H9 (cell line): Measurements from ENCODE around the gene MRFAP1. TPM values are rescaled to one million over a fixed set of nuclear protein-coding genes. Genes with fewer than 3 reads are reported as not detected.

ENCODE experiments used
- DNase-seq: peaks from one replicate; pipeline ENCODE4 v3.0.0-alpha.2; 2017
- H2AFZ ChIP-seq: one replicate; pipeline ENCODE4 v1.6.1; 2013; ENCODE audit warnings: mild to moderate bottlenecking, low read length, control low read depth, moderate library complexity
- H2AK5ac ChIP-seq: 2 replicates; pipeline ENCODE4 v1.6.1; 2013; ENCODE audit warnings: low read length, control low read depth, mixed read lengths; ENCODE audit not compliant: insufficient read length
- H2BK120ac ChIP-seq: one replicate; pipeline ENCODE4 v1.6.1; 2013; ENCODE audit warnings: low read depth, mild to moderate bottlenecking, low read length, control low read depth, inconsistent platforms; ENCODE audit not compliant: poor library complexity, severe bottlenecking
- H2BK12ac ChIP-seq: 2 replicates; pipeline ENCODE4 v1.6.1; 2013; ENCODE audit warnings: low read length, control low read depth, mixed read lengths, low read depth; ENCODE audit not compliant: insufficient read length
- H2BK15ac ChIP-seq: 2 replicates; pipeline ENCODE4 v1.6.1; 2013; ENCODE audit warnings: low read depth, low read length, control low read depth
- H2BK20ac ChIP-seq: one replicate; pipeline ENCODE4 v1.6.1; 2013; ENCODE audit warnings: low read depth, mild to moderate bottlenecking, low read length, control low read depth, inconsistent platforms; ENCODE audit not compliant: poor library complexity, severe bottlenecking
- H2BK5ac ChIP-seq: 2 replicates; pipeline ENCODE4 v1.6.1; 2013; ENCODE audit warnings: low read length, control low read depth, mixed read lengths; ENCODE audit not compliant: insufficient read length
- H3K14ac ChIP-seq: 2 replicates; pipeline ENCODE4 v1.6.1; 2013; ENCODE audit warnings: low read length, control low read depth; ENCODE audit not compliant: insufficient read depth
- H3K18ac ChIP-seq: 2 replicates; pipeline ENCODE4 v1.6.1; 2013; ENCODE audit warnings: low read depth, mild to moderate bottlenecking, mixed read lengths, low read length, control low read depth; ENCODE audit not compliant: insufficient read length
- H3K23ac ChIP-seq: 2 replicates; pipeline ENCODE4 v1.6.1; 2013; ENCODE audit warnings: low read length, control low read depth, mixed read lengths, low read depth; ENCODE audit not compliant: insufficient read length
- H3K23me2 ChIP-seq: 2 replicates; pipeline ENCODE4 v1.6.1; 2013; ENCODE audit warnings: low read depth, mild to moderate bottlenecking, mixed read lengths, low read length, control low read depth; ENCODE audit not compliant: insufficient read length, poor library complexity, severe bottlenecking
- H3K27ac ChIP-seq: 2 replicates; pipeline ENCODE4 v1.5.1; 2013; ENCODE audit warnings: low read length, control low read depth, mixed read lengths, low read depth; ENCODE audit not compliant: insufficient read length
- H3K27me3 ChIP-seq: 2 replicates; pipeline ENCODE4 v1.6.1; 2013; ENCODE audit warnings: low read length, control low read depth, inconsistent platforms; ENCODE audit not compliant: insufficient read depth
- H3K4ac ChIP-seq: 2 replicates; pipeline ENCODE4 v1.6.1; 2013; ENCODE audit warnings: low read depth, mild to moderate bottlenecking, control low read depth, inconsistent platforms, low read length, moderate library complexity
- H3K4me1 ChIP-seq: 2 replicates; pipeline ENCODE4 v1.6.1; 2013; ENCODE audit warnings: low read length, control low read depth, inconsistent platforms; ENCODE audit not compliant: insufficient read depth
- H3K4me2 ChIP-seq: 2 replicates; pipeline ENCODE4 v1.6.1; 2013; ENCODE audit warnings: low read length, control low read depth, mixed read lengths; ENCODE audit not compliant: insufficient read length, insufficient read depth
- H3K56ac ChIP-seq: 2 replicates; pipeline ENCODE4 v1.6.1; 2013; ENCODE audit warnings: low read depth, mild to moderate bottlenecking, mixed read lengths, low read length, control low read depth; ENCODE audit not compliant: insufficient read length
- H3K79me1 ChIP-seq: 2 replicates; pipeline ENCODE4 v1.6.1; 2013; ENCODE audit warnings: low read depth, mild to moderate bottlenecking, moderate library complexity, low read length, control low read depth, inconsistent platforms; ENCODE audit not compliant: insufficient read depth, poor library complexity, severe bottlenecking
- H3K79me2 ChIP-seq: 2 replicates; pipeline ENCODE4 v1.6.1; 2013; ENCODE audit warnings: low read length, control low read depth, inconsistent platforms; ENCODE audit not compliant: insufficient read depth
- H3K9ac ChIP-seq: 2 replicates; pipeline ENCODE4 v1.6.1; 2013; ENCODE audit warnings: low read length, control low read depth, mixed read lengths; ENCODE audit not compliant: insufficient read length; ENCODE audit errors: extremely low read depth
- H3K9me3 ChIP-seq: one replicate; pipeline ENCODE4 v1.6.1; 2013; ENCODE audit warnings: low read depth, low read length, inconsistent platforms; ENCODE audit not compliant: control insufficient read depth
- H3T11ph ChIP-seq: one replicate; pipeline ENCODE4 v1.6.1; 2013; ENCODE audit warnings: mild to moderate bottlenecking, low read length, control low read depth, inconsistent platforms
- H4K20me1 ChIP-seq: one replicate; pipeline ENCODE4 v1.6.1; 2013; ENCODE audit not compliant: control insufficient read depth, insufficient read length, insufficient read depth
- H4K5ac ChIP-seq: 2 replicates; pipeline ENCODE4 v1.6.1; 2013; ENCODE audit warnings: low read depth, mild to moderate bottlenecking, mixed read lengths, low read length, control low read depth; ENCODE audit not compliant: insufficient read length
- H4K8ac ChIP-seq: replicated peaks from 2 replicates; pipeline ENCODE4 v1.6.1; 2013; ENCODE audit warnings: low read length, control low read depth, mixed read lengths, low read depth; ENCODE audit not compliant: insufficient read length
- H4K91ac ChIP-seq: 2 replicates; pipeline ENCODE4 v1.6.1; 2013; ENCODE audit warnings: low read depth, mild to moderate bottlenecking, moderate library complexity, mixed read lengths, low read length, control low read depth; ENCODE audit not compliant: insufficient read length
- H3K27ac Mint-ChIP-seq, 3 experiments: 2 replicates in 2 of 3; 3 replicates in 1 of 3; pipeline ENCODE4 v1.8.0; 2020 to 2021; ENCODE audit warnings: mixed read lengths in 3 of 3, mild to moderate bottlenecking in 1 of 3, moderate library complexity in 1 of 3
- H3K27me3 Mint-ChIP-seq: 2 replicates; pipeline ENCODE4 v1.8.0; 2021; ENCODE audit warnings: low read depth, mild to moderate bottlenecking, moderate library complexity, mixed read lengths
- H3K36me3 Mint-ChIP-seq, 3 experiments: 2 replicates in 2 of 3; 3 replicates in 1 of 3; pipeline ENCODE4 v1.8.0; 2020 to 2021; ENCODE audit warnings: low read depth in 3 of 3, mixed read lengths in 3 of 3; ENCODE audit not compliant: insufficient read depth in 1 of 3
- H3K4me1 Mint-ChIP-seq, 2 experiments: 2 replicates each; pipeline ENCODE4 v1.8.0; 2020; ENCODE audit warnings: mixed read lengths in 2 of 2
- H3K4me3 Mint-ChIP-seq, 2 experiments: 2 replicates in 1 of 2; 3 replicates in 1 of 2; pipeline ENCODE4 v1.8.0; 2020 to 2021; ENCODE audit warnings: mild to moderate bottlenecking in 2 of 2, mixed read lengths in 2 of 2, moderate library complexity in 1 of 2
- H3K9me3 Mint-ChIP-seq, 2 experiments: 2 replicates in 1 of 2; 3 replicates in 1 of 2; pipeline ENCODE4 v1.8.0; 2020; ENCODE audit warnings: mild to moderate bottlenecking in 2 of 2, mixed read lengths in 2 of 2, moderate library complexity in 1 of 2
- CTCF ChIP-seq: fragments of 200-600 bp; sonication (generic); conservative IDR thresholded peaks from 3 replicates; pipeline ENCODE4 v1.8.0; 2021; ENCODE audit warnings: antibody characterized with exemption, mild to moderate bottlenecking
- WGBS: extraction: QIAGEN DNeasy Blood & Tissue Kit; methylation state at CpG from one replicate; pipeline ENCODE4 v1.1.7; 2013; ENCODE audit warnings: missing lambda C conversion rate, low lambda C conversion rate, mixed read lengths; ENCODE audit not compliant: insufficient read length; ENCODE audit errors: extremely low coverage; 5-methylcytosine and 5-hydroxymethylcytosine counted together
- total RNA-seq: library from RNA; stranded (reverse); gene quantifications from 2 replicates; pipeline ENCODE4 v1.2.1, GENCODE V29; 2021

The MRFAP1 gene
- total RNA-seq, 1 experiment from 2014 or later, result 328 TPM

GRCh38 chr4:6655924-6656323, 15.4 kb downstream of the MRFAP1 start:
- no peak overlapping the region for H4K8ac ChIP-seq
- H3K4me1 ChIP-seq, result no peaks in the 10 kb centered on the region
- H3K27me3 Mint-ChIP-seq, result peaks cover 32% of the 10 kb centered on the region
- H3K9me3 ChIP-seq, result no peaks in the 10 kb centered on the region
- H3K23ac ChIP-seq, result no peak overlapping the region
- no peak for DNase-seq
- no peak overlapping the region for H2AFZ ChIP-seq
- no peak overlapping the region for H3T11ph ChIP-seq
- no peaks in the 10 kb centered on the region for H3K79me2 ChIP-seq
- no peak overlapping the region for H3K18ac ChIP-seq
- no peaks in the 10 kb centered on the region for H3K36me3 Mint-ChIP-seq
- no peak overlapping the region for H3K27ac ChIP-seq
- H2BK15ac ChIP-seq, result no peak overlapping the region
- no peak overlapping the region for H3K4me2 ChIP-seq
- no peak for TF ChIP-seq CTCF
- no peak overlapping the region for H4K91ac ChIP-seq
- no peak overlapping the region for H2BK20ac ChIP-seq
- H2BK5ac ChIP-seq, result no peak overlapping the region
- no peak overlapping the region for H3K27ac Mint-ChIP-seq
- peaks cover 3% of the 10 kb centered on the region for H3K23me2 ChIP-seq
- no peak overlapping the region for H4K5ac ChIP-seq
- H2BK120ac ChIP-seq, result no peak overlapping the region
- WGBS, result no CpG with 5 or more reads among the region's 5 CpGs
- no peaks in the 10 kb centered on the region; the same call in 1 of the 2 replicates for H3K27me3 ChIP-seq
- no peak overlapping the region for H3K4ac ChIP-seq
- H3K79me1 ChIP-seq, result no peaks in the 10 kb centered on the region
- H3K4me1 Mint-ChIP-seq, result peaks cover 0 to 10% of the 10 kb centered on the region in 2 experiments; a peak in 1 of 4 replicates
- H3K4me3 Mint-ChIP-seq, result no peak overlapping the region
- H2AK5ac ChIP-seq, result no peak overlapping the region
- peaks cover 4% of the 10 kb centered on the region in 2 experiments; a peak in 1 of 5 replicates for H3K9me3 Mint-ChIP-seq
- no peak overlapping the region for H3K56ac ChIP-seq
- no peak overlapping the region for H2BK12ac ChIP-seq
- no peaks in the 10 kb centered on the region for H4K20me1 ChIP-seq
- H3K9ac ChIP-seq, result no peak overlapping the region
- no peak overlapping the region for H3K14ac ChIP-seq
